ENCODE results near the gene APOD. TPM values are rescaled to one million over a fixed set of nuclear protein-coding genes. Genes with fewer than 3 reads are reported as not detected.

Gene APOD
- total RNA-seq, 1 experiment from 2014 or later, result not detected

GRCh38 chr3:195595785-195596531, 12.2 kb upstream of the APOD start:
- DNase-seq (ENCODE audit: low read depth, low spot score), result no peak
- CTCF ChIA-PET, result no interaction called here

GRCh38 chr3:195591852-195592251, 8.1 kb upstream of the APOD start:
- Histone ChIP-seq H3K36me3 (ENCODE audit: control insufficient read depth, insufficient read depth, low read length) (no peaks in the 10 kb centered on the region), H3K9me3 (ENCODE audit: control insufficient read depth, insufficient read depth, low read depth, low read length) (no peaks in the 10 kb centered on the region), H3K4me3 (ENCODE audit: low read depth in 2 of 2, low read length in 2 of 2) (no peak overlapping the region), H3K27ac (ENCODE audit: low read length) (no peak overlapping the region), H3K27me3 (ENCODE audit: control insufficient read depth, insufficient read depth, low read length) (no peaks in the 10 kb centered on the region), H3K4me1 (ENCODE audit: control insufficient read depth, insufficient read depth, low read length) (no peaks in the 10 kb centered on the region)
- TF ChIP-seq REST (IDR thresholded peaks at IDR 0.05; ENCODE audit: insufficient read depth in 1 of 2, low read depth in 2 of 2, low read length in 1 of 2) (no peak), SIN3A (IDR thresholded peaks at IDR 0.05; ENCODE audit: borderline replicate concordance, insufficient read depth, low read depth, low read length) (no peak), CTCF (IDR thresholded peaks at IDR 0.05) (no peak), POLR2AphosphoS5 (IDR thresholded peaks at IDR 0.05; ENCODE audit: low read depth, low read length) (no peak), TCF7L2 (IDR thresholded peaks at IDR 0.05; ENCODE audit: low read depth, low read length) (no peak)
- no TSS peak for BruUV-seq (replicated peaks)
- POLR2A ChIA-PET, result no interaction called here
- CTCF ChIA-PET, result no interaction called here
- intact Hi-C loops (cut with micrococcal nuclease; ENCODE audit: unreplicated experiment), result no loop called here
- ATAC-seq, result no peak
- in situ Hi-C loops (cut with HindIII; ENCODE audit: low pct_unique_long_range_greater_than_20kb, low sequenced_read_pairs), result no loop called here
- no peak for DNase-seq (ENCODE audit: low read depth, low spot score)

More at GRCh38 chr3:195595785-195596531, 12.2 kb upstream of the APOD start:
- no peaks in the 10 kb centered on the region for H3K4me1 ChIP-seq (ENCODE audit: control insufficient read depth, insufficient read depth, low read length)
- H3K27me3 ChIP-seq (ENCODE audit: control insufficient read depth, insufficient read depth, low read length), result no peaks in the 10 kb centered on the region
- ATAC-seq, result no peak
- H3K4me3 ChIP-seq (ENCODE audit: low read depth in 2 of 2, low read length in 2 of 2), result no peak overlapping the region
- no peak for TF ChIP-seq SIN3A (IDR thresholded peaks at IDR 0.05; ENCODE audit: borderline replicate concordance, insufficient read depth, low read depth, low read length)
- TF ChIP-seq POLR2AphosphoS5 (IDR thresholded peaks at IDR 0.05; ENCODE audit: low read depth, low read length), result no peak
- no peak for TF ChIP-seq CTCF (IDR thresholded peaks at IDR 0.05)
- TF ChIP-seq TCF7L2 (IDR thresholded peaks at IDR 0.05; ENCODE audit: low read depth, low read length), result no peak
- TF ChIP-seq REST (IDR thresholded peaks at IDR 0.05; ENCODE audit: insufficient read depth in 1 of 2, low read depth in 2 of 2, low read length in 1 of 2), result no peak
- no TSS peak for BruUV-seq (replicated peaks)
- no peaks in the 10 kb centered on the region for H3K9me3 ChIP-seq (ENCODE audit: control insufficient read depth, insufficient read depth, low read depth, low read length)
- H3K36me3 ChIP-seq (ENCODE audit: control insufficient read depth, insufficient read depth, low read length), result no peaks in the 10 kb centered on the region
- no peak overlapping the region for H3K27ac ChIP-seq (ENCODE audit: low read length)
- in situ Hi-C loops (cut with HindIII; ENCODE audit: low pct_unique_long_range_greater_than_20kb, low sequenced_read_pairs) (no loop called here), intact Hi-C loops (cut with micrococcal nuclease; ENCODE audit: unreplicated experiment) (no loop called here)
- POLR2A ChIA-PET, result interaction anchor here (0.6 kb wide), 1 partner anchor 12 kb away, joined by 3 read pairs; no protein-coding TSS in a partner anchor

Measured in Panc1 (cell line).